Measurements from ENCODE around the gene ZIC4. TPM values are rescaled to one million over a fixed set of nuclear protein-coding genes. Genes with fewer than 3 reads are reported as not detected.

Gene ZIC4
- total and polyA plus RNA-seq, 4 donors: 0.06 TPM; not detected in 3

DNA sequence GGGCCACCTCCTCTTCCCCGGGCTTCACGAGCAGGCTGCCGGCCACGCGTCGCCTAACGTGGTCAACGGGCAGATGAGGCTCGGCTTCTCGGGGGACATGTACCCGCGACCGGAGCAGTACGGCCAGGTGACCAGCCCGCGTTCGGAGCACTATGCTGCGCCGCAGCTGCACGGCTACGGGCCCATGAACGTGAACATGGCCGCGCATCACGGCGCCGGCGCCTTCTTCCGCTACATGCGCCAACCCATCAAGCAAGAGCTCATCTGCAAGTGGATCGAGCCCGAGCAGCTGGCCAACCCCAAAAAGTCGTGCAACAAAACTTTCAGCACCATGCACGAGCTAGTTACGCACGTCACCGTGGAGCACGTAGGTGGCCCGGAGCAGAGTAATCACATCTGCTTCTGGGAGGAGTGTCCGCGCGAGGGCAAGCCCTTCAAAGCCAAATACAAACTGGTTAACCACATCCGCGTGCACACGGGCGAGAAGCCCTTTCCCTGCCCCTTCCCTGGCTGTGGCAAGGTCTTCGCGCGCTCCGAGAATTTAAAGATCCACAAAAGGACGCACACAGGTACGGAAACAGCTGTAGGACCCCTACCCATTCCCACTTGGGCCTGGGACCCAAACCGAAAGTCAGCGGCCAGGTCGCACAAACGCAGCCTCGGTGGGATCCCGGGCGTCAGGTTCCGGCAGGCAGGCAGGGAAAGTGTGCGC lies 4.3 kb upstream of the ZIC4 start (continued):
- TF ChIP-seq CTCF (IDR thresholded peaks at IDR 0.05; ENCODE audit: low read depth, low read length, missing input control): no peak

DNA sequence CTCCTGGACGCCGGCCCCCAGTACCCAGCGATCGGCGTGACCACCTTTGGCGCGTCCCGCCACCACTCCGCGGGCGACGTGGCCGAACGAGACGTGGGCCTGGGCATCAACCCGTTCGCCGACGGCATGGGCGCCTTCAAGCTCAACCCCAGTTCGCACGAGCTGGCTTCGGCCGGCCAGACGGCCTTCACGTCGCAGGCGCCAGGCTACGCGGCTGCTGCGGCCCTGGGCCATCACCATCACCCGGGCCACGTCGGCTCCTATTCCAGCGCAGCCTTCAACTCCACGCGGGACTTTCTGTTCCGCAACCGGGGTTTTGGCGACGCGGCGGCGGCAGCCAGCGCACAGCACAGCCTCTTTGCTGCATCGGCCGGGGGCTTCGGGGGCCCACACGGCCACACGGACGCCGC lies 3.8 kb upstream of the ZIC4 start:
- 17% methylated on average over 52 of the region's 52 CpGs for WGBS
- TF ChIP-seq ZBTB33 (IDR thresholded peaks at IDR 0.05): no peak
- no peak for TF ChIP-seq NR2F2 (IDR thresholded peaks at IDR 0.05)
- TF ChIP-seq REST (IDR thresholded peaks at IDR 0.05): no peak
- TF ChIP-seq, protein P1, sequence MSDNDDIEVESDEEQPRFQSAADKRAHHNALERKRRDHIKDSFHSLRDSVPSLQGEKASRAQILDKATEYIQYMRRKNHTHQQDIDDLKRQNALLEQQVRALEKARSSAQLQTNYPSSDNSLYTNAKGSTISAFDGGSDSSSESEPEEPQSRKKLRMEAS (IDR thresholded peaks at IDR 0.05): no peak
- TF ChIP-seq, protein P2, sequence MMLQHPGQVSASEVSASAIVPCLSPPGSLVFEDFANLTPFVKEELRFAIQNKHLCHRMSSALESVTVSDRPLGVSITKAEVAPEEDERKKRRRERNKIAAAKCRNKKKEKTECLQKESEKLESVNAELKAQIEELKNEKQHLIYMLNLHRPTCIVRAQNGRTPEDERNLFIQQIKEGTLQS (IDR thresholded peaks at IDR 0.05): no peak
- no peak for TF ChIP-seq FOXA1 (IDR thresholded peaks at IDR 0.05)
- no peak for TF ChIP-seq CTCF (IDR thresholded peaks at IDR 0.05; ENCODE audit: low read depth, low read length, missing input control)
- TF ChIP-seq TAF1 (conservative IDR thresholded peaks at IDR 0.05): no peak
- Histone ChIP-seq H3K4me1 (ENCODE audit: control insufficient read depth in 4 of 4, insufficient read depth in 4 of 4, low read length in 3 of 4) (peaks cover 7 to 35% (median 13%) of the 10 kb centered on the region in 4 donors), H3K9ac (ENCODE audit: low read depth in 1 of 2, low read length in 2 of 2) (no peak overlapping the region), H3K9me3 (ENCODE audit: control insufficient read depth in 4 of 4, low read length in 3 of 4) (peaks cover 0 to 12% (median 5%) of the 10 kb centered on the region in 4 donors), H3K27me3 (ENCODE audit: control insufficient read depth in 4 of 4, insufficient read depth in 4 of 4, low read length in 3 of 4) (peaks cover 0 to 46% (median 16%) of the 10 kb centered on the region in 4 donors), H3K27ac (ENCODE audit: low read depth in 1 of 2, low read length in 2 of 2) (no peak overlapping the region), H3K36me3 (ENCODE audit: control insufficient read depth in 4 of 4, insufficient read depth in 3 of 4, low read depth in 1 of 4, low read length in 3 of 4) (peaks cover 0 to 7% (median 0%) of the 10 kb centered on the region in 4 donors), H3K4me3 (ENCODE audit: low read depth in 1 of 3, low read length in 3 of 3) (peak overlapping the region in 1 of 3 donors; percentile 26)
- DNase-seq (ENCODE audit: low spot score): no peak
